ENCODE results near the gene DTD1.

DNA sequence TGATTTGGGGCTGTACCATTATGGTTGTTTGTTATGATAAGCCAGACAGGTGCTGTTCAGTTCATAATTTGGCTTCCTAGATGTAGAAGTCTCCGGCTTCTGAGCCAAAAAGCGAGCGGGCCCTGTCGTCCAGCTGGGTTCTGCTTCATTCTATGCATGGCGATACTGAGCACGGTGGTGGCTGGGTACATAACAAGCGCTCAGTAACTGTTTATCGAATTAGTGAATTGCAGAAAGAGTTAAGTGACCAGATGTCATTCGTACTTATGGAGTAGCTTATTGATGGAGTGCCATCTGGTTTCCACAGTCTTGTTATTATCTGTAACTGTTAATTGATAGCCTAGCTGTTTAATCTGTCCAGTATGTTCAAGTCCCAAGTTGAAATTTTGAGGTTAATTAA lies 85.0 kb downstream of the DTD1 start:
- TF ChIP-seq, protein P1, sequence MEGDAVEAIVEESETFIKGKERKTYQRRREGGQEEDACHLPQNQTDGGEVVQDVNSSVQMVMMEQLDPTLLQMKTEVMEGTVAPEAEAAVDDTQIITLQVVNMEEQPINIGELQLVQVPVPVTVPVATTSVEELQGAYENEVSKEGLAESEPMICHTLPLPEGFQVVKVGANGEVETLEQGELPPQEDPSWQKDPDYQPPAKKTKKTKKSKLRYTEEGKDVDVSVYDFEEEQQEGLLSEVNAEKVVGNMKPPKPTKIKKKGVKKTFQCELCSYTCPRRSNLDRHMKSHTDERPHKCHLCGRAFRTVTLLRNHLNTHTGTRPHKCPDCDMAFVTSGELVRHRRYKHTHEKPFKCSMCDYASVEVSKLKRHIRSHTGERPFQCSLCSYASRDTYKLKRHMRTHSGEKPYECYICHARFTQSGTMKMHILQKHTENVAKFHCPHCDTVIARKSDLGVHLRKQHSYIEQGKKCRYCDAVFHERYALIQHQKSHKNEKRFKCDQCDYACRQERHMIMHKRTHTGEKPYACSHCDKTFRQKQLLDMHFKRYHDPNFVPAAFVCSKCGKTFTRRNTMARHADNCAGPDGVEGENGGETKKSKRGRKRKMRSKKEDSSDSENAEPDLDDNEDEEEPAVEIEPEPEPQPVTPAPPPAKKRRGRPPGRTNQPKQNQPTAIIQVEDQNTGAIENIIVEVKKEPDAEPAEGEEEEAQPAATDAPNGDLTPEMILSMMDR (IDR thresholded peaks at IDR 0.05; ENCODE audit: low read length) = no peak
- TF ChIP-seq EZH2 (IDR thresholded peaks at IDR 0.05; ENCODE audit: borderline replicate concordance, low read length) = no peak
